HCT116 (cell line): Measurements from ENCODE around the gene A3GALT2. TPM values are rescaled to one million over a fixed set of nuclear protein-coding genes. Genes with fewer than 3 reads are reported as not detected.
A peak's percentile ranks its signal among the peaks of the same experiment; 100 is the strongest.

ENCODE experiments used
- ATAC-seq: fragments of 200-7000 bp; cut with Tn5 transposase; 2 replicates; pipeline ENCODE4 v1.9.1; 2020; ENCODE audit warnings: mild to moderate bottlenecking, moderate library complexity
- BruUV-seq: library from RNA; stranded (reverse); fragments of 400-500 nt; replicated peaks from 2 replicates; lab custom pipeline; 2021; lab: Mats Ljungman, UMichigan
- CTCF ChIA-PET: fragments of 300-600 bp; sonication (Branson Sonifier 250); formaldehyde crosslinking; loops from one replicate; lab custom pipeline; 2021; ENCODE audit warnings: antibody characterized with exemption; lab: Charles Lee
- POLR2A ChIA-PET: fragments of 300-600, 350-600 bp; sonication (Branson Sonifier 250); formaldehyde crosslinking; loops from one replicate; lab custom pipeline; 2021; ENCODE audit warnings: antibody characterized with exemption; lab: Charles Lee
- RAD21 ChIA-PET, 2 experiments: fragments of 300-600 bp; sonication (Branson Sonifier 250); formaldehyde crosslinking; loops; one replicate each; lab custom pipeline; 2023; ENCODE audit warnings: low total read pairs in 2 of 2; ENCODE audit not compliant: uncharacterized antibody in 2 of 2, unreplicated experiment in 2 of 2, low non-redundant PET in 1 of 2; lab: Charles Lee
- DNase-seq: peaks from one replicate; pipeline ENCODE4 v3.0.0-alpha.2; 2010; ENCODE audit warnings: low read depth, low spot score
- H2AFZ ChIP-seq: fragments of 200-600 bp; shearing (Covaris generic), sonication (generic); 2 replicates; pipeline ENCODE4 v1.6.1; 2017; ENCODE audit warnings: low read depth, mixed run types, mixed read lengths, antibody characterized with exemption, low read length; ENCODE audit not compliant: poor library complexity, severe bottlenecking
- H3K27ac ChIP-seq: 2 replicates; pipeline ENCODE4 v1.5.1; 2012; ENCODE audit warnings: low read depth, low read length
- H3K27me3 ChIP-seq: fragments of 200-600 bp; sonication (generic); 2 replicates; pipeline ENCODE4 v1.6.1; 2016; ENCODE audit warnings: mixed run types, low read length, mixed read lengths; ENCODE audit not compliant: insufficient read depth
- H3K36me3 ChIP-seq, 2 experiments: fragments of 200-500 bp in 1 of 2; fragments of 200-600 bp in 1 of 2; sonication (Bioruptor generic) in 1 of 2; sonication (generic) in 1 of 2; 2 replicates each; pipeline versions ENCODE4 v1.5.1 to v1.6.1; 2014 to 2016; ENCODE audit warnings: low read length in 2 of 2, inconsistent platforms in 1 of 2, mixed read lengths in 1 of 2, mixed run types in 1 of 2; ENCODE audit not compliant: insufficient read depth in 2 of 2, control insufficient read depth in 1 of 2
- H3K4me1 ChIP-seq, 2 experiments: fragments of 200-600 bp in 1 of 2; sonication (generic) in 1 of 2; 2 replicates each; pipeline versions ENCODE4 v1.5.1 to v1.6.1; 2012 to 2017; ENCODE audit warnings: low read length in 2 of 2, inconsistent platforms in 1 of 2, mild to moderate bottlenecking in 1 of 2, mixed read lengths in 1 of 2, mixed run types in 1 of 2, moderate library complexity in 1 of 2; ENCODE audit not compliant: insufficient read depth in 2 of 2, control insufficient read depth in 1 of 2
- H3K4me2 ChIP-seq: fragments of 200-600 bp; sonication (generic); 2 replicates; pipeline ENCODE4 v1.6.1; 2017; ENCODE audit warnings: mixed run types, low read length, mixed read lengths
- H3K4me3 ChIP-seq, 2 experiments: fragments of 200-600 bp in 1 of 2; sonication (generic) in 1 of 2; replicated peaks in 1 of 2; 2 replicates each; pipeline ENCODE4 v1.5.1; 2011 to 2016; ENCODE audit warnings: low read length in 2 of 2, control low read depth in 1 of 2, low read depth in 1 of 2, mild to moderate bottlenecking in 1 of 2, mixed read lengths in 1 of 2, mixed run types in 1 of 2
- H3K79me2 ChIP-seq: fragments of 200-600 bp; sonication (generic); 2 replicates; pipeline ENCODE4 v1.6.1; 2017; ENCODE audit warnings: mild to moderate bottlenecking, mixed run types, low read length, moderate library complexity, mixed read lengths; ENCODE audit not compliant: insufficient read depth
- H3K9ac ChIP-seq: fragments of 200-600 bp; sonication (generic); 2 replicates; pipeline ENCODE4 v1.6.1; 2016; ENCODE audit warnings: low read length, mixed read lengths
- H3K9me2 ChIP-seq: fragments of 200-600 bp; sonication (generic), shearing (Covaris generic); 2 replicates; pipeline ENCODE4 v1.6.1; 2017; ENCODE audit warnings: mixed run types, mild to moderate bottlenecking, moderate library complexity; ENCODE audit not compliant: insufficient read depth
- H3K9me3 ChIP-seq, 2 experiments: fragments of 200-500 bp in 1 of 2; fragments of 200-600 bp in 1 of 2; sonication (Bioruptor generic) in 1 of 2; sonication (generic) in 1 of 2; 2 replicates each; pipeline ENCODE4 v1.6.1; 2014 to 2017; ENCODE audit warnings: low read length in 2 of 2, mixed read lengths in 2 of 2, inconsistent platforms in 1 of 2, low read depth in 1 of 2, mild to moderate bottlenecking in 1 of 2, mixed run types in 1 of 2, moderate library complexity in 1 of 2; ENCODE audit not compliant: control insufficient read depth in 1 of 2, insufficient read depth in 1 of 2
- H4K20me1 ChIP-seq: fragments of 200-600 bp; sonication (generic), shearing (Covaris generic); 2 replicates; pipeline ENCODE4 v1.6.1; 2017; ENCODE audit warnings: mixed run types, mild to moderate bottlenecking, moderate library complexity; ENCODE audit not compliant: insufficient read depth
- CBX3 ChIP-seq: IDR thresholded peaks from 2 replicates; pipeline ENCODE4 v1.6.1; 2012; ENCODE audit warnings: low read depth
- CEBPB ChIP-seq: IDR thresholded peaks from 2 replicates; pipeline ENCODE4 v1.6.1; 2012; ENCODE audit warnings: low read depth
- CTCF ChIP-seq, 3 experiments: fragments of 200-600 bp in 1 of 3; sonication (generic) in 1 of 3; IDR thresholded peaks in 2 of 3; conservative IDR thresholded peaks in 1 of 3; 2 replicates each; pipeline ENCODE4 v1.5.1; 2012 to 2017; ENCODE audit warnings: low read depth in 2 of 3, low read length in 2 of 3, antibody characterized with exemption in 1 of 3, borderline replicate concordance in 1 of 3, control low read depth in 1 of 3, mild to moderate bottlenecking in 1 of 3, mixed read lengths in 1 of 3, mixed run types in 1 of 3, moderate library complexity in 1 of 3; ENCODE audit not compliant: insufficient read depth in 1 of 3
- EZH2phosphoT487 ChIP-seq: fragments of 200-600 bp; IDR thresholded peaks from 2 replicates; pipeline ENCODE4 v1.6.1; 2018; ENCODE audit warnings: antibody characterized with exemption, borderline replicate concordance
- FOSL1 ChIP-seq: IDR thresholded peaks from 2 replicates; pipeline ENCODE4 v1.6.1; 2012; ENCODE audit warnings: low read depth
- JUND ChIP-seq: IDR thresholded peaks from 2 replicates; pipeline ENCODE4 v1.6.1; 2012
- POLR2A ChIP-seq: IDR thresholded peaks from 2 replicates; pipeline ENCODE4 v1.7.0; 2011; ENCODE audit warnings: borderline replicate concordance; ENCODE audit not compliant: insufficient read depth, insufficient read length; ENCODE audit errors: extremely low read depth
- POLR2AphosphoS5 ChIP-seq: IDR thresholded peaks from 2 replicates; pipeline ENCODE4 v1.6.1; 2011; ENCODE audit warnings: mild to moderate bottlenecking, low read depth, low read length, moderate library complexity
- RAD21 ChIP-seq: IDR thresholded peaks from 2 replicates; pipeline ENCODE4 v1.6.1; 2012; ENCODE audit warnings: low read depth, mild to moderate bottlenecking
- SIN3A ChIP-seq: IDR thresholded peaks from 2 replicates; pipeline ENCODE4 v1.6.1; 2012; ENCODE audit warnings: low read depth
- SP1 ChIP-seq: IDR thresholded peaks from 2 replicates; pipeline ENCODE4 v1.6.1; 2012; ENCODE audit warnings: low read depth
- ZFX ChIP-seq: fragments of 450-650 bp; IDR thresholded peaks from 2 replicates; pipeline ENCODE4 v1.6.1; 2017
- ZNF274 ChIP-seq: fragments of 200-500 bp; sonication (Bioruptor generic); IDR thresholded peaks from 2 replicates; pipeline ENCODE4 v1.6.1; 2014; ENCODE audit warnings: mild to moderate bottlenecking, low read depth, low read length, inconsistent platforms
- intact Hi-C: fragments of 100-400 bp; cut with micrococcal nuclease; formaldehyde crosslinking; loops from 2 replicates; pipeline ENCODE4 v1.10.0; 2022
- total RNA-seq: library from RNA; stranded (reverse); gene quantifications from one replicate; pipeline ENCODE4 v1.2.1, GENCODE V29; 2021; ENCODE audit not compliant: unreplicated experiment
- TF ChIP-seq, protein P1 (sequence below): IDR thresholded peaks from 2 replicates; pipeline ENCODE4 v1.6.1; 2012

Gene A3GALT2
- total RNA-seq, 1 experiment from 2014 or later, result not detected

DNA sequence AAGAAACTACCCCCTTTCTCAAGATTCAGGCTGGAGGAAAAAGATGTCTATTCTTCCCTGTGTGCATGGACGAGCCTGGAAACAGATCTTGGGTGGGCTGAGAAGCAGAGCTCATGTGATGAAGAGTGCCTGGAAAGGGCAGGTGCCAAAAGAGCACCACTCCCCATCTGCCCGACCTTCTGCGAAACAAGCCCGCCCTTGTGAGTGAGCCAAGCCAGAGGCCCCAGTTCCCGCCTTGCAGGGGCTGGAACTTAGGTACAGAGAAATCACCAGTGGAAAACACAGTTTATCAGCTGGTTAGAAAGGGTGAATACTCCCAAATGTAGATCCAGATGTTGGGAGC lies 26.7 kb upstream of the A3GALT2 start:
- peak overlapping the region; percentile 69 to 81 for H3K4me3 ChIP-seq
- peak overlapping the region; percentile 85 for H3K27ac ChIP-seq
- ChIA-PET CTCF (interaction anchor here (1.0 kb wide), 1 partner anchor 285 kb away, joined by 4 read pairs; no protein-coding TSS in a partner anchor), POLR2A (interaction anchor here (1.0 kb wide), 1 partner anchor 27 kb away, joined by 3 read pairs; no protein-coding TSS in a partner anchor), RAD21 (no interaction called here)
- peak overlapping the region; percentile 76 for H3K9ac ChIP-seq
- no peak overlapping the region for H2AFZ ChIP-seq
- H3K27me3 ChIP-seq, result no peaks in the 10 kb centered on the region
- peak overlapping the region; percentile 90 for H3K4me2 ChIP-seq
- no peaks in the 10 kb centered on the region for H4K20me1 ChIP-seq
- peaks cover 22 to 27% of the 10 kb centered on the region in 2 experiments for H3K36me3 ChIP-seq
- H3K9me3 ChIP-seq, result no peaks in the 10 kb centered on the region
- DNase-seq (no peak), ATAC-seq (no peak)
- BruUV-seq, result no TSS peak
- H3K4me1 ChIP-seq, result peaks cover 25 to 61% of the 10 kb centered on the region in 2 experiments
- peaks cover 69% of the 10 kb centered on the region for H3K79me2 ChIP-seq
- H3K9me2 ChIP-seq, result no peaks in the 10 kb centered on the region
- no peak for TF ChIP-seq ZNF274
- peak; percentile 51; the same call in 1 of the 2 replicates for TF ChIP-seq POLR2AphosphoS5
- intact Hi-C loops, result loop anchor here (10.0 kb wide), 1 partner anchor 223 kb away; no protein-coding TSS in a partner anchor

- TSS peak; percentile 74 for BruUV-seq
- no peak overlapping the region for H2AFZ ChIP-seq
- CTCF ChIA-PET, result interaction anchor here (1.0 kb wide), 1 partner anchor 285 kb away, joined by 4 read pairs; no protein-coding TSS in a partner anchor
- H3K9ac ChIP-seq, result peak overlapping the region; percentile 76
- H3K79me2 ChIP-seq, result peaks cover 75% of the 10 kb centered on the region
- H3K4me3 ChIP-seq, result peak overlapping the region; percentile 69 to 81
- POLR2A ChIA-PET, result interaction anchor here (1.0 kb wide), 1 partner anchor 27 kb away, joined by 3 read pairs; no protein-coding TSS in a partner anchor
- ATAC-seq, result peak; percentile 7; the same call in 1 of the 2 replicates
- peak; percentile 40 for DNase-seq
- intact Hi-C loops, result loop anchor here (10.0 kb wide), 1 partner anchor 222 kb away; no protein-coding TSS in a partner anchor
- H3K4me1 ChIP-seq, result peaks cover 25 to 66% of the 10 kb centered on the region in 2 experiments
- H3K9me3 ChIP-seq, result no peaks in the 10 kb centered on the region
- peak overlapping the region; percentile 90 for H3K4me2 ChIP-seq
- H3K36me3 ChIP-seq, result peaks cover 27 to 32% of the 10 kb centered on the region in 2 experiments
- RAD21 ChIA-PET, result no interaction called here
- TF ChIP-seq, protein P1, sequence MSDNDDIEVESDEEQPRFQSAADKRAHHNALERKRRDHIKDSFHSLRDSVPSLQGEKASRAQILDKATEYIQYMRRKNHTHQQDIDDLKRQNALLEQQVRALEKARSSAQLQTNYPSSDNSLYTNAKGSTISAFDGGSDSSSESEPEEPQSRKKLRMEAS, result peak; percentile 21; the same call in 1 of the 2 replicates
- no peak for TF ChIP-seq ZFX
- no peak for TF ChIP-seq EZH2phosphoT487
- TF ChIP-seq JUND, result peak; percentile 68
- TF ChIP-seq RAD21, result no peak
- TF ChIP-seq SP1, result peak; percentile 74
- TF ChIP-seq FOSL1, result peak; percentile 60; the same call in 1 of the 2 replicates
- peak; percentile 41 for TF ChIP-seq SIN3A
- peak; percentile 52 for TF ChIP-seq POLR2A
- TF ChIP-seq CBX3, result no peak
- TF ChIP-seq CTCF (IDR thresholded peaks at IDR 0.05 in 2 of 3, conservative IDR thresholded peaks at IDR 0.05 in 1 of 3; ENCODE audit: borderline replicate concordance in 1 of 3, insufficient read depth in 1 of 3, low read depth in 2 of 3, low read length in 2 of 3), result no peak
- peak; percentile 69 for TF ChIP-seq POLR2AphosphoS5
- TF ChIP-seq CEBPB, result peak; percentile 30
- no peaks in the 10 kb centered on the region for H3K9me2 ChIP-seq
- H3K27ac ChIP-seq, result peak overlapping the region; percentile 85
- no peaks in the 10 kb centered on the region for H4K20me1 ChIP-seq
- no peaks in the 10 kb centered on the region for H3K27me3 ChIP-seq
Observed at GRCh38 chr1:33346927-33347649, 26.2 kb upstream of the A3GALT2 start.
